Fibroblast of mammary gland (primary cell): Measurements from ENCODE around the gene LRRC7.
A peak's percentile ranks its signal among the peaks of the same experiment; 100 is the strongest.

Experiments
- DNase-seq: peaks from one replicate; pipeline ENCODE4 v3.0.0-alpha.2; 2010; ENCODE audit warnings: low read depth
- H3K4me3 ChIP-seq: 2 replicates; pipeline ENCODE4 v1.5.1; 2011; ENCODE audit warnings: low read depth, mild to moderate bottlenecking, low read length, moderate library complexity; ENCODE audit not compliant: control insufficient read depth
- CTCF ChIP-seq: conservative IDR thresholded peaks from 2 replicates; pipeline ENCODE4 v1.5.1; 2011; ENCODE audit warnings: low read depth, low read length, inconsistent platforms; ENCODE audit not compliant: control insufficient read depth, insufficient read depth

LRRC7 gene

GRCh38 chr1:69824932-69825331, 257.2 kb downstream of the LRRC7 start:
- no peak for TF ChIP-seq CTCF
- peak; percentile 50 for DNase-seq
- H3K4me3 ChIP-seq: no peak overlapping the region

GRCh38 chr1:69827732-69828131, 260.0 kb downstream of the LRRC7 start:
- no peak for TF ChIP-seq CTCF
- H3K4me3 ChIP-seq: no peak overlapping the region
- no peak for DNase-seq

GRCh38 chr1:69833536-69833935, 265.8 kb downstream of the LRRC7 start:
- DNase-seq: no peak
- H3K4me3 ChIP-seq: no peak overlapping the region
- no peak for TF ChIP-seq CTCF

- TF ChIP-seq CTCF: no peak
- no peak for DNase-seq
- no peak overlapping the region for H3K4me3 ChIP-seq
These were observed 266.6 kb downstream of the LRRC7 start for GRCh38 chr1:69834336-69834735.

- no peak overlapping the region for H3K4me3 ChIP-seq
- no peak for DNase-seq
These were observed 268.2 kb downstream of the LRRC7 start for GRCh38 chr1:69835955-69836354.

GRCh38 chr1:69836971-69837636, 269.4 kb downstream of the LRRC7 start:
- DNase-seq: no peak
- no peak for TF ChIP-seq CTCF
- no peak overlapping the region for H3K4me3 ChIP-seq

More at GRCh38 chr1:69835955-69836354, 268.2 kb downstream of the LRRC7 start:
- no peak for TF ChIP-seq CTCF

- DNase-seq: peak; percentile 4
- no peak for TF ChIP-seq CTCF
- no peak overlapping the region for H3K4me3 ChIP-seq
These were observed 274.6 kb downstream of the LRRC7 start for GRCh38 chr1:69842326-69842725.
